HG03432 (cell line): ENCODE data around the gene ZNF80.

Experiments
- ATAC-seq: cut with Tn5 transposase; IDR thresholded peaks from one replicate; pipeline ENCODE4 v1.9.1; 2021; ENCODE audit warnings: mild to moderate bottlenecking, moderate library complexity; ENCODE audit not compliant: unreplicated experiment

Gene ZNF80

DNA sequence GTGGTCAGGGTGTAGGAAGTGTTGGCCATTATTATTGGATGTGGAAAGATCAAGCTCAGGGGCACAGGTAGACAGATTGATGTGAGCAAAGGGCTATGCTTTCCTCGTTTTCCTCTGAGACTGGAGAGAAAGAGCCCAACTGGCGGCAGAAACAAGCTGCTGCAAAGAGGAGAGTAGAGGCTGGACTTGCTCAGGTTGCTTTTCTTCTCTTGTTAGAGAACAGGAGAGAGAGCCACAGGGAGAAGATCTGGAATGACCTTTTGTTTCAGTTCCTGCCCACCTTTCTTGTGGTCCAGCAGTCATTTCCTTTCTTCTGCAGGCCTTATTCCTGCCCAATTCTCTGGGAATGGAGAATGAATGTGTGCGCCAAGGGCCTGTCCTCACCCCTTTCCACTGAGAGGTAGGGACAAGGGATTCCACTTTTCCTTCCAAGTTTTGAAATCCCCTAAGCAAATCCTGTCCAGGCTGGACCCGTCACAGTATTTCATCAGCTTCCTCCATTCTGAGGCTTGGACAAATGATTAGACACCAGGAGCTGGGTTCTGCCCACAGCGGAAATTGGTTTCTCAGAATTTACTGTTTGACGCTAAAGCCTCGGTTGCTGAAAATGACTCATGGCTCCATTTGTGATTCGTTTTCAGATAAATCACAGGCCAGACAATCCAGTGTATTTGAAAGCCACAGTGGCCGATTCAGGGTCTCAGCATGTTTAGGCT is 16.1 kb downstream of the ZNF80 start:
- no peak for ATAC-seq

DNA sequence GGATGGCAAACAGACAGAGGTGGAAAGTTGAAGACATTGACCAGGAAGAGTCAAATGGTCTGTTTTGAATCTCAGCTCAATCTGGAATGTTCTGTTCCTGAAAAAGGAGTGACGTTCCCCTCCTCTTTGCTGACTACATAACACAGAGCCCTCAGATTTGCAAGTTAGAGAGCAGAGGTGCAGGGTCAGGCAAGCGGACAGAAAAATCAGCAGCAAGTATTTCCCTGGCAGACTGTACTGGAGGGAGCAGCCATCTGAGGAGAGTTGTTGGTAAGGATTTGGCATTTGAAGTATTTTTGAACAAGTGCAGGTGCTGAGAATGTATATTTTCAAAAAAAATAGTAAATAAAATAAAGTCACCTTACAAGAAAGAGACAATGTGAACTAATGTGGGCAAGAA is 17.6 kb downstream of the ZNF80 start:
- ATAC-seq: no peak

DNA sequence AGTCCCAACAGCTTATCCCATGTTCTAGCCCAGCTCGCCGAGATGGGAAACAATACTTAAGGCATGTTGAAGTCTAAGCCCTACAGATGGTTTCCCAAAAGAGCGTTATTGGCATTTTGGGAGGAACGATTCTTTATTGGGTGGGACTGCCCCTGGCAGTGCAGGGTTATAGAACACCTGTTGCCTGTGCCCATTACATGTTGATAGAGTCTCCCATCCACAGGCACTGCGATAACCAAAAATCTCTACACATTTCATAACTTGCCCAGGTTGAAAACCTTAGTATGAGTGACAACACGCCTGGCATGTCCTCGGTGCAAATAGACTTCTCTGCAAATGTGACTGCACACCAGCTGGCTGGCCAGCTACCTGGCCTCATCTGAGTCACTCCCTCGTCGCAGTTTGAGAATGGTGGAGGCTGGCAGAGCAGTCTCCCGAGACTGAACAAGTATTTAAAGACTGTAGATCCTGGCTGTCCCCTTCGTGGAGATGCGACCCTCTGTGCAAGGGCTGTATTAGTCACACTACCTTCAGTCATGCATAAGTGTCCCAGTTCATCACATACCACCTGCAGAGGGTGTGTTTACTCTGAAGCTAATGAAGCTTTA is 18.7 kb downstream of the ZNF80 start:
- no peak for ATAC-seq

DNA sequence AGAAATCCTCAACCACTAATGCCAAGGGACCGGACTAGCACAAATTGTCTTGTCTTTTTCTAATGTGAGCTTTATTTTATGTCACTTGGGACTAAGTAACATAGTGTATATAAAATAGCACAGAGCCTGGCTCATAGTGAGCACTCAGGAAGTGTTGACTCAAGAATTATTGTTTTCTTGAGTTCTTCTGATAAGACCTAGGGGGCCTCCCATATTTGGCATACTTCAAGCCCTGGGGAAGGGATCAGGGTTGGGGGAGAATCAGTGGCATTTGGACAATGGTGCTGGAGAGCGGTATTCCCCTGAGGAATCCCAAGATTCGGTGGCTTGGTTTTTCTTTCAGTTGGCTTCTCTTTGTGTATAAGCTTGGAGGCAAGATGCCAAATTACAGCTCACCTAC is 19.4 kb downstream of the ZNF80 start:
- ATAC-seq: no peak

DNA sequence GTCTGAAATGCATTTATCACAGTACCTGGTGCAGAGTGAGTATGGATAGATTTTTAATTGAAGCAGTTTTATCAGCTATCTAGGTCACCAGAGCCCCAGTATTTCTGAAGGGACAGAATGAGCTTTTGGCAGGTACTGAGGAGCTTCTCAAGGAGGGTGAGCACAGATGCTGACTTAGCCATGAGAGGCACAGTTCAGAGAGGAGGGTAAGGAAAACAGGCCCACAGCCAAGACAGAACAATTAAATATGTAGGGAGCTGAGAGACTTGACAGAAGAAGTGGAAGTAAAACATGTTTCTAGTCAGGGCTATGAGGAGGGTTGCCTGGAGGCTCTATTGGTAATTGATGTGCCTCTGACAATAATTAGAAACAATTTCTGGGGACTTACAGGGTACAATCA is 20.1 kb downstream of the ZNF80 start:
- no peak for ATAC-seq

DNA sequence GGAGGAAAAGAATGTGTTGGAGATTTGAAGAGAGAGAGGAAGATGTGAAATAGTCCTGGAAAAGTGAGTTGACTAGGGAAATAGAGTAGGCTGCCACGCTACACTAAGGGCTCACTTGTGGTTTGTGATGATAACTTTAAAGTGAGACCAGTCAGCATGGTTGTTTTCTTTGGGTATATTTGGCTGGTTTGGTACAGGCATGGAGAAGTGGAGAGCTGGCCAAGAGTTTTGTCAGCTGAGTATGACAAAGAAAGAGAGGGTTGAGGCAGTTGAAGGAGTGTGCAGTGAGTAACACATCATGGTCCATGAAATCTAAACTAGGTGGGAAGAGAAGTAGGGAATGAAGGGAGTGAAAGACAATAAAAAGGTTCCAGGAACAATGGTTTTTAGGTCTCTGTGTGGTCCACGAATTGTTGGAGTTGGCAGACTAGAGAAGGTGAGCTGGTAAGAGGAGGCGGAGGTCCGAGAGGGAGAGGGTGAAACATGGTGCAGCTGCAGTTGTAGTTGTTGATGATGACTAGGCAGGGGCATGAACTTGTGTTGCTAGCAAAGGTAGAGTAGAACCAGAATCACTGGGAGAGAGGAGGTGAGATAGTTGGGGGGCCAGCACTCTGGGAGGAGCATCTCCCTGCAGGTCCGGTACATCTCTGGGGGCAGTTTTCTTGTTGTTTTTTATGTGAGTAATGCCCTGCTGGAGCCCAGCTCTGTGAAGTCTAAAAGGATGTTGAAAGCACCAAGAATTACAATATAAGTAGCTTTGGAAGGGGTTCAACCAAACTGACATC is 21.0 kb downstream of the ZNF80 start:
- no peak for ATAC-seq

DNA sequence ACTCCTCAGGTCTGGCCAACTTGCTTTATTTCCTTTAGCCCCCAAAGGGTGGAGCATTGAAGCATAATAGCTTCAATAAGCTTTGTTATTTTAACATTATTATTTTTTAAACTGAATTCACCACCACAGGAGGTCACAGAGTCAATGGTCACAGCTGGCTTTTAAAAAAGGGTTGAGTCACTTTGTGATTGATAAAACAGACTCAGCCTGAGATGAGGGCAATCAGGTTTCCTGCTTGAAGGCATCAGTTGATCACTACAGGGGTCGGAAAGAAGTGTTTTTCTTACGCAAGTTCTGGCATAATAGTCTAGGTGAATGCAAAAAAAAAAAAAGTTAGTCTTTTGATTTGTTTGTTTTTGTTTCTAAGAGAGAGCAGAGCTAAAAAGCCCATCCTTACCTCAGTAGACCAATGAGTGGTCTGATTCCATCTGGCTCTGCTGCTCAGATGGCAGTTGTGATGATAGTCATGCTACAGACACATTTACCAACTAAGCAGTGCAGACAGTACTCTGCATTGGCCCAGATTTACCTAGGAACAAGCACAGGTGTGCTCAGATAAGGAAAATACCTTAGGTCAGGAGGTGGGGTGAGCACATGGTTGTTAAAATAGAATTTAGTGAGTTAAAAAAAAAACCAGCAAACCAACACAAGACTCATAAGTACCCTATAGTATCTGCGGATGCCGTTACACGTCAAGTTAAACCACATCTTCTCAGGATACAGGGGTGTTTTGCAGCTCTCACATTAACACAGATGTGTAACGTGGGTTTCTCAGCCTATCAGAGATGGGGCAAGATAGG is 22.6 kb downstream of the ZNF80 start:
- peak; percentile 35 for ATAC-seq

DNA sequence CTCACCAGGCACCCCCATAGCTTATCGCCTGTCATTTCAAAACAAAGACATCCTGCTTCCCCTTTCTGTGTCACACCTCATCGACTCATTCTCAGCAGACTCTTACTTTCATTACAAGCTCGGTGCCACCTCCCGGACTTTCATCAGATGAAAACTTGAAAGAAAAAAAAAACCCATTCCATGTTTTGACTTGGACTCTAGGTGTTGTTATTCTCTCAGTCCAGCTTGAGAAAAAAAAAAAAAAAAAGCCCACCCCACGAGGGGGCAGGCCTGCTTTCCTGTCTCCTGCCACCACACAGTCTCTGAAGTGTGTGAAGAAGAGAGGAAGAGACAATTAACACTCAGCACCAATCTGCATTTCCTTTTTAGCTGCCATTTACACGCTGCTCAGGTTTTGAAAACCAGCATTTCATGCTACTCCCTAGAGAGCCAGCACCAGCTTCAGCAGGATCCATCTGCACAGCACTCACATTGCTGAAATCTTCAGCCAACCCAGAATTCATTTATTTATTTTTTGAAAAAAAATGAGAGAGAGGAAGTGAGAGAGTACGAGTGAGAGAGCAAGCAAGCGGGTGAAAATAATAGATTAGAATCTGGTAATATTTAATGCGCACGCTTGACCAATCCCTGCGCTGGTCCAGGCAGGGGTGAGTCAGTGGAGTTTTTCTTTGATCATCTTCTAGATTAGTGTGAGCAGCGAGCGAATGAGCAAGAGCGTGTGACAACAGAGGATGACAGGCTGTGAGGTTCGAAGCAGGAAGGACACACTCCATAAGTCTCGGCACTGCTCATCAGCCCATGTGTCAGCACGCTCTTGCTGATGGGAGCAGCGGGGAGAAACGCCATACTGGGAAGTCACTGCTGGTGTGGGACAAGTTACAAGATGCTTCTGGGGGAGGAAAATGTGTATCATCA is 23.5 kb downstream of the ZNF80 start:
- ATAC-seq: peak; percentile 90

DNA sequence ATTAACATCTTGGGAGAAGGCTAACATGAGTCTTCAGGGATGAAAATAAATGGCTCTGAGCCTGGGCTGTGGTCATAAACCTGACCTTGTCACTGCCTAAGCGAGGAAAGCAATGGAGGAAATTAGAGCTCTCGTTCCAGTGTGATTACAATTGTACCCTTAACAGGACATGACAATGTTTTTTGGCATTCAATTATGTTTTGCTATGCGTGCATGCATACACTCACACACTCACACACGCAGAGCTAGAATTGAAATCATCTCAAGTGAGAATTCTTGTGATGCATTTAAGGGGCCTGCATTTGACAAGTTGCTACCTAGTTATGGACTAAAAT is 24.1 kb downstream of the ZNF80 start:
- ATAC-seq: peak; percentile 14

DNA sequence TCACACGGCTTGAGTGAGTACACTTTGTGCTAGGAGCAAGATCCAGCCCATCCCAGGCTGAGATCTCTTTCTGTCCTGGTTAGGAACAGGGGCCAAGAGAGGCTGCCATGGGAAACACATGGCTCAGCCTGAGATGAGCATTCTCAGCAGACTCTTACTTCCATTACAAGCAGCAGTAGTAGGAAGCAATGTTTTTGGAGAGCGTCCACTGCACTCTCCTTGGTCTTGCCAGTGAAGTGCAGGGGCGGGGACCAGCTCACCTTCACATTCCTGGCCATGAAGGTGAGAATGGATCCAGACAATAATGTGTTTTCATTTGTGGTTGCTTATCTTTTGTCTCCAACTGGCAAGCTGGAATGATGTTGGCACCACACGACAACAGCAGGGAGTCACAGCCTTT is 24.7 kb downstream of the ZNF80 start:
- ATAC-seq: no peak

DNA sequence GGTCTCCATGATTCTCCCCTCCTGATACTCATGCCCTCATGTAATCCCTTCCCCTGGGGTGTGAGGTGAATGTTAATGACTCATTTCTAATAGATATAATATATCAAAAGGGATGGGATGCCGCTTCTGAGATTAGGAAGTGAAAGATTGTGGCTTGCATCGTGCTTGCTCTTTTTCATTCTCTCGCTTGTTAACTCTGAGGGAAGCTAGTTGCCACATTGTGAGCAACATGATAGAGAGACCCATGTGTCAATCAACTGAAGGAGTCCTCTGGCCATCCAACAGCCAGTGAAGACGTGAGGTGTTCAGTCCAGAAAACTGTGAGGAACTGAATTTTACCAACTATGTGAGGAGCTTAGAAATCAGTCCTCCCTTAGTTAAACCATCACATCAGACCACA is 29.6 kb downstream of the ZNF80 start:
- peak; percentile 96 for ATAC-seq

DNA sequence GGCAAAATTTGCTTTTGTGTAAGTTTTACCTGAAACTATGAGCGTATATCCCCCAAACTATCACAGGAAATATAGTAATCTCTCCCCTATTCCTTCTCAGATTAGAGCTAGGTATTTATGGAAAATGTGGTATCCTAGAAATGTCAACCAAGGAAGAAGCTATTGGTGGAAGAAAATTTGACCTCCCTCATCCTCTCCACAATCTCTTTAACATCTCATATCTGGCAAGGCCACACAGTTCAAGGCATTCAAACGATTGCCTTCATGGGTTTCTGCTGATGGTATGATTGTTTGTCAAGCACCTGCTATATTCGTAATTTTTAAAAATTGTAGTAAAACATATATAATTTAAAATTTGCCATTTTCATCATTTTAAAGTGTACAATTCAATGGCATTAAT is 31.0 kb downstream of the ZNF80 start:
- ATAC-seq: no peak

DNA sequence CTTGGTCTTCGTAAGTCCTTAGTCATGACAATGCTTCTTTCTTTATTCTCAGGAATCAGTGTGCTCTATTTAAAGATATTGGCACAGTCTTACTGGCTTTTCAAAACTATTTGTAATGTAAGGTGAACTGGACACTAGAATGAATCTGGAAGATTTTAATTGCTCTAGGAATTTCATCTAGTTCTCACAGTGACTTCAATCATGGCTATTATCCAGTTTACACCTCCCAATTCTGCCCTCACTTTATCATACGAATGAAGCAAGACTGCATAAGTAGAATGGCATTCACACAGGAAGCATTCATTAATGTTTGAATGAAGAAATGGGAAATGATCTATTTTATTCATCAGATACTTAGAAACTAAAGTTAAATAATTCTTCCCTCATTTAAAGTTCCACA is 31.8 kb downstream of the ZNF80 start:
- no peak for ATAC-seq

DNA sequence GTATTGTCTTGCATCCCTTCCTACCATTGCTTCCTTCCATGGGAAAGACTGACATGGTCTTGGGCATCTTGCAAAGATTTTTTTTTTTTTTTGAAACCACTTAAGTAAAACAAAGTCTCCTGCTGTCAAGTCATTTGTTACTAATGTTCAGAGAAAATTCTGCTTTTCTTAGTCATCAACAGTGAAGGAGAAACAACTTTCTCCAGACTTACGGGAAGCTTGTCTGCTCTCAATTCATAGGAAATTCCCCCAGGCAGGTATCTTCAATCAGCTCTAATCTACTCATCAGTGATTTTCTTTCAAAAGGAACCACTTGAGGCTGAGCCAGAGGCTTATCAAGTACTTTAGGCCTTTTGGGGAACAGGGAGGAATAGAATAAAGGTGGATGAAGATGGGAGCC is 42.6 kb downstream of the ZNF80 start:
- no peak for ATAC-seq

DNA sequence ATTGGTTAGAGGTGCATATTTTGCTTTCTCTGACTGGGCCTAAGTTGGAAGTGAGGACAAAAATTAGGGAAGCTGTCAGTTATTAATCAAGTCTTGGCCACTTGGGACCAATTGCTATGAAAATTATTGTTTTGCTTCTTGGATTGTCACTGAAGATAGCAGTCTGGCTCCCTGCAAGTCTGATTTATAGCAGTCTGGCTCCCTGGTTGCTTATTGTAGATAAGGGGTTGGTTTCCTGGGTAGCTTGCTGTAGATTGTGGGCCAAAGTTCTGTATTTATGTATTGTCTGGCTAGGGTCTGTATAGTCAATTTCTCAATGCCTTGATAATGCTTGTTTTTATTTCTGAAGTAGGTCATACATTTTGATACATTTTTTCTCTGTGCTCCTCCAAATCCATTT is 45.2 kb downstream of the ZNF80 start:
- ATAC-seq: no peak

DNA sequence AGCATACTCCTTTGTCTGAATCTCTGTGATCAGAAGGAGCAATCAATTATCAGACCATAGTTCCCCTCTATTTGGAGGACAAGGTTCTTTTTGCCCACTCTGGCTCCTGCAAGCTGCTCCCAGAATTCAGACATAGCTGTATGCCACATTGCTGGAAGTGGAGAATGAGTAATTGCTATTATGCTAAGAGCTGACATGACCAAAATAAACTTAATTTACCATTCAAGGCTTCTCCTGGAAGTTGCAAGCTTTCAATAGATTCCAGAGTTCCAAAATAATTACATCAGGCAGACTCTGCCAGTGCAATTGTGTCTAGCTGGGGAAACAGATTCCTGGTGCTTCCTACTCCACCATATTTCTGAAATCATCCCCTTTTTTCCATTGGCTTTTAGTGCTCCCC is 50.9 kb downstream of the ZNF80 start:
- no peak for ATAC-seq
